Measurements from ENCODE around the gene LRRC31.

GRCh38 chr3:169811631-169812331 lies 58.0 kb downstream of the LRRC31 start:
- TF ChIP-seq CTCF (IDR thresholded peaks at IDR 0.05) (no peak), POLR2A (IDR thresholded peaks at IDR 0.05; ENCODE audit: low read depth) (no peak), POLR2AphosphoS5 (IDR thresholded peaks at IDR 0.05) (no peak), EP300 (IDR thresholded peaks at IDR 0.05) (no peak)

All from esophagus muscularis mucosa (tissue), 4 donors.